HG03196 (cell line): Measurements from ENCODE around the gene HNRNPC.
"Not testable (repeated sequence)": the region's sequence is repeated elsewhere in the genome, so short reads cannot be mapped to it uniquely, and the experiment has no call there.

ENCODE experiments used
- ATAC-seq: cut with Tn5 transposase; IDR thresholded peaks from one replicate; pipeline ENCODE4 v1.9.1; 2021; ENCODE audit not compliant: unreplicated experiment

HNRNPC gene

GRCh38 chr14:21248338-21248737, 20.9 kb downstream of the HNRNPC start:
- no peak for ATAC-seq

DNA sequence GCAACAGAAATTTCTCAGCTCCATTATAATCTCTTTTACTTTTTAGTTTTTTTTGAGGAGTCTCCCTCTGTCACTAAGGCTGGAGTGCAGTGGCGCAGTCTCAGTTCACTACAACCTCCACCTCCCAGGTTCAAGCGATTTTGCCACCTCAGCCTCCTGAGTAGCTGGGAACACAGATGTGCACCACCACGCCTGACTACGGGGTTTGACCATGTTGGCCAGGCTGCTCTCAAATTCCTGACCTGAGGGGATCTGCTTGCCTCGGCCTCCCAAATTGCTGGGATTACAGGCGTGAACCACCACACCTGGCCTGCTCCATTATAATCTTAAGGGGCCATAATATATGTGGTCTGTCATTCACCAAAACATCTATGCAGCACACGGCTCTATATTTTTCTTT, 23.4 kb downstream of the HNRNPC start:
- no peak for ATAC-seq

- ATAC-seq, result no peak
Observed at GRCh38 chr14:21244544-21244943, 24.7 kb downstream of the HNRNPC start.

DNA sequence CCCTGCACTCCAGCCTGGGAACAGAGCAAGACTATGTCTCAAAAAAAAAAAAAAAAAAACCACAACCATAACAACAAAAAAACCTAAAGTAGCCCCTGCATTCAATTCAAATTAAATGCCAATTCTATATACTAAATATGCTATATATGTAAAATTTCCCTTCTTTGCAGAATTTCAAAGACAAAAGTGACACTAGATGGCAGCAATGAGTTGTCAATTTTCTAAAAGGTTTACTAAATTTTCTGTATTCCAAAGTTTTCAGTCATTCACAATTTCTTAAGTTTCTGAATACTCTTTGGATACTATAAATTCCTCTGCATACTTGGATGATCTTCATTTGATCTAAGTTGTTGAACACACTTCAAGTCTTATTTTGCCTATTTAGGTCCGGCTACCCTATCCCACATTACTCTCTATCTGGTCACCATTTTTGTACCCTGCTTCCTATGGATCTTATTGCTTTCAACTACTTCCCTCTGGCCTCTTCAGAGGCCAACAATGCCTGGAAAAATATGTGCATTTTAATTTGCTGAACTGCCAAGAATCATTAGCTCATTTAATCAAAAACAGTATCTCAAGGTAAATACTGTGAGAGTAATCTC, 27.9 kb downstream of the HNRNPC start:
- ATAC-seq, result no peak

DNA sequence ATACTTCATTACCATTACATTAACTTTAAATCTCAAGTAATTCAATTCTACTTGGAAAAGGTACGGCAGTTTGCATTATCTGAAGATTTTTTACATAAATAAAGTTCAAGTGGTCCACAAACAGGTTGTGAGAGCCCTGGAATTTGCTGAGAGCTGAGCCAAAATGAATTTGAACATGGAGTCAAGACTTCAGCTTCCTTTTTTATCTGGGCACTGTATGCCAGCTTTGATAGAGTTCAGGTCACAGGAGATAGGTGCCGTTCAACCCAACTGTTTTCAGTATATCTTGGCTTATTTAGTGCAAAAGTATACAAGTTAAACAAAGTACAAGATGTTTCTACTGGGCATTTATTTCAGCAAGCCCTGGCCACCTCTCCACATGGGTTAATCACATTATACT, 28.8 kb downstream of the HNRNPC start:
- ATAC-seq, result no peak

DNA sequence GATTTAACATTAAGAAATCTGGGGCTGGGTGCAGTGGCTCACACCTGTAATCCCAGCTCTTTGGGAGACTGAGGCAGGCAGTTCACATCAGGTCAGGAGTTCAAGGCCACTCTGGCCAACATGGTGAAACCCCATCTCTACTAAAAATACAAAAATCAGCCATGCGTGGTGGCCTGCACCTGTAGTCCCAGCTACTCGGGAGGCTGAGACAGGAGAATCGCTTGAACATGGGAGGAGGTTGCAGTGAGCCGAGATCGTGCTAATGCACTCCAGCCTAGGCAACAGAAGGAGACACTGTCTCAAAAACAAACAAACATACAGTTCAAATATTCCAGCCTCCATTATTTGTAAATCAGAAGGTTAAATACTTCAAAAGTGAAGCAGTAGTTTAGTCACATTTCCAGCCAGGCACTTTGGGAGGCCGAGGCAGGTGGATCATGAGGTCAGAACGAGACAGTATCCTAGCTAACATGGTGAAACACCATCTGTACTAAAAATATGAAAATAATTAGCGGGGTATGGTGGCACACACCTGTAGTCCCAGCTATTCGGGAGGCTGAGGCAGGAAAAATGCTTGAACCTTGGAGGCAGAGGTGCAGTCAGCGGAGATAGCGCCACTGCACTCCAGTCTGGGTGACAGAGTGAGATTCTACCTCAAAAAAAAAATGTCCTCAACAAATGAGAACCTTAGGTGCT, 30.3 kb downstream of the HNRNPC start:
- no peak for ATAC-seq

DNA sequence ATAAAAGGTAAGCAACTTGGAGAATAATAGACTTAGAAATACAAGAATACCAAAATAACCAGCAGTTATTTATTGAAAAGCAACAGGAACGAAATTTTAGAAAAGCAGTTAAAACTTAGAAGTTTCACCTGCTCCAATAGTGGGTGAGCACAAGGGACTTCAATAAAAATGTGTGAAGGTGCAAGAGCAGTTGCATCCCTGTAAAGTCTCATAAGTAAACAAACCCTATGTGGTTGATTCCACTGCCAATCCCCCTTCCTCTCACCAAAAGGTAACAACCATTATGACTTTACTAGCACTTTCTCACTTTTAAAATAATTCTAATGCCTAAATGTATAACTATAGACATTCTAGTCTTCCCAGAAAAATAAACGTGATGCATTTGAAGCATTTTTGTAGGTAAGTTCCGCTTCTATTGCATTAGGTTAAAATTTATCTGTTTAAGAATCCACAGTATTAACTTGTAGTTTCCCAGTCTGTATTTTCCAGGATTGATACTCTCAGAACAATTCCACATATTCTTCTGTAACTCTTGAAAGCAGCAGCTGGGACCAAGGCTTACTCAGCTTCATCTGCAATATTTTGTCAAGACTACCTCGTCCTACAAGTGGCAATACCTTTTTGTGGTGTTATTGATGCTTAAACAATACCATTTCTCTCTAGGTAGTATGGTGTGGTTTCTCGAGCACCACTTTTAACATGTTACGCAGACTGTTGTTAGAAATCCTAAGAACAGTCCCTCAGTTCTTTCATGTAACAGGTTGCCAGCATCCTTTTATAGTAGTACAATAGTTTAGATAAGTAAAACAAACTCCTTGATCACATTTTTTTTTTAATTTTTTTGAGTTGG, 32.1 kb downstream of the HNRNPC start:
- no peak for ATAC-seq

DNA sequence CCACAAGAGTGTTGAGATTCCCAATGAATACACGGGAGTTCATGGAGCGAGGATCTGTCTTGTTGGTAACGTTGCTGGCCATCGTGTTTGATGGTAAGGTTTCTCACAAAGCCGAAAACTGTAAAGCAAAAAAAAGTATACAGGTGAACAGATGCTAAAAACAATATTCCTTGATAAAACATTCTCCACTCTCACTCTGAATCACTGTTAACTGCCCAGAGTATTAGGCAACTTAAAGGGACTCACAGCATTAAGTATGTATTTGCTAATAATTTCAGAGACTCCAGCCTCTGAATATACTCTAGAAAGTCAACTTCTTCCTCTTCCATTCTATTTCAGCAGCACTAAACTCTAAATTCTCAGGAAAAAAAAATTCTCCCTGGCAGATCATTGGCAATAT, 35.1 kb downstream of the HNRNPC start:
- ATAC-seq, result no peak

- no peak for ATAC-seq
Observed at GRCh38 chr14:21233457-21234076, 35.7 kb downstream of the HNRNPC start.

- ATAC-seq, result no peak
Observed at GRCh38 chr14:21231020-21231652, 38.1 kb downstream of the HNRNPC start.

DNA sequence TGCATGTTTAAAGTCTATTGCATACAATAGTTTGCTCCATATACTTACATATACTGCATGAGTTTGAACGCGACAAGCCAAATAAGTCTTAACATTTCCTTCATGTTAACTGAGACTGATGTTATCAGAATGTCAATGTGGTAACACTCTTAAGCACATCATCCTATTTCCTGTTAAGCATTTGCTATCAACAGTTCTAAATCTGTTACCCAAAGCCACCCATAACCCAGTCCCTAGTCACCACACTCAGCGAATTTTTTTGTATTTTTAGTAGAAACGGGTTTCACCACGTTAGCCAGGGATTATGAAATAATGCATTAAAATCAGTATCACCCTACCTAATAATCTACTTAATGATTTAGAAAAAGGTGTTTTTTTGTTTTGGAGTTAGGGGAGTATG, 39.4 kb downstream of the HNRNPC start:
- ATAC-seq, result no peak

- no peak for ATAC-seq
Observed at GRCh38 chr14:21227981-21228380, 41.3 kb downstream of the HNRNPC start.

DNA sequence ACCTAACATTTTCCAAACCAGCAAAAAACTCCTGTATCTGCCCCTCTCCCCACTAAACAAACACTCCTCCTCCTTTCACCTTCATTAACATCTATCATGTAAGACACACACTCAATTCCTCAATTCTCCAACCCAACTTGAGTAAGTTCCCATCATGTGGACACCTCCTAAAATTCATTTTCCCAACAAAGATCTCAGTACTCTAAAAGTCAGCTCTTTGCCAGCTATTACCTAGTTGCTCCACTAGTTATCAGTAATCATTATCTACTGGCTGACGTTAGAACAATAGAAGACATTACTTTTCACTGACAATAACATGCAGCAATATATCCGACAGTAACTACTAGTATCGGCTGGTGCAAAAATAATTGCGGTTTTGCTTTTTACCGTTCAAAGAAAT, 42.1 kb downstream of the HNRNPC start:
- no peak for ATAC-seq

GRCh38 chr14:21226467-21226866, 42.8 kb downstream of the HNRNPC start:
- ATAC-seq, result no peak

- not testable (repeated sequence) for ATAC-seq
Observed at GRCh38 chr14:21225164-21225563, 44.1 kb downstream of the HNRNPC start.

- no peak for ATAC-seq
Observed at GRCh38 chr14:21220874-21221477, 48.3 kb downstream of the HNRNPC start.

DNA sequence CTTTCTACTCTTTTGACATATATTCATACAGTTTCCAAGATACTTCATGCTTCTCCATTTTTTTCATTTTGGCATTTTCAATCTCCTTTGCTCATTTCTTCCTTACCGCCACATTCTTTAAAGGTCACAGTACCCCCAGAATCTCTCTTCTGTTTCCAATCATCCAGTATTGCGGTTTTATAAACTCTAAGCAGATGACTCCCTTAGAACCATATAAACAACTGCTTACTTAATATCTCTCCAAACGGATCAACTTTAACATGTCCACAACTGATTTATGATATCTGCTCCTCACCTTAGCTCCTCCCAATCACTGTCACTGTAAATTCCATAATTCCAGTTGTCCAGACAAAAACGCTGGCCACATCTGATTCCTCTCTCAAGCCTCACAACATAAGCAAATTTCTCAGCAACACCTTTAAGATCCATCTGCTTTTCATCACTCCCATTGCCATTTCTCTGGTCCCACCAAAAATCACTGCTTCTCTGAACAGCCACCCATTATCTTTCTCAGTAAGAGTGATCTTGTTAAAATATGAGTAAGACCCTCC, 49.6 kb downstream of the HNRNPC start:
- ATAC-seq, result no peak

GRCh38 chr14:21219120-21219519, 50.1 kb downstream of the HNRNPC start:
- no peak for ATAC-seq

- ATAC-seq, result no peak
Observed at GRCh38 chr14:21215879-21216251, 53.4 kb downstream of the HNRNPC start.

DNA sequence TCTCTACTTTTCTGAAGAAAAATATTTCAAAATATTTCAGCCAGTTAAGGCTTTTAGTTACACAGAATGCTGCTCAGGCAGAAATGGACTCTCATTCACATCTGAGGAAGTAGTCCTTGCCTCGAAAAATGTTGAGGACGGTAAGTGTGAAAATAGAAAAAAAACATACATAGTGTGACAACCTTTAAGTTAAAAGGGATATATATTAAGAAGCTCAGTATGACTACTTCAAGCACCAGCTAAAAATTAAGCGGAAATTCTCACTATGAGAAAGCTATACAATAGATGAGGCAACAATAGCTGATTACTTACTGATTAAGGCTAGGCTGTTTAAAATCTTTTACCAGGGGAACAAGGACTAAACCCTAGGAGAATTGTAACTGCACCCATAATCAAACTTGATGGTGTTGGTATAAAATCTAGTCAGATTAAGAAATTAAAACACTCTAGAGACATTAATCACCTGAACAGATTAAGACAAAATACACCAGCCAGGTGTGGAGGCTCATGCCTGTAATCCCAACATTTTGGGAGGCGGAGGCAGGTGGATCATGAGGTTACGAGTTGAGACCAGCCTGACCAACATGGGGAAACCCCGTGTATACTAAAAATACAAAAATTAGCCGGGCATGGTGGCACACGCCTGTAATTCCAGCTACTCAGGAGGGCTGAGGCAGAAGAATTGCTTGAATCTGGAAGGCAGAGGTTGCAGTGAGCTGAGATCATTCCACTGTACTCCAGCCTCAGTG, 53.9 kb downstream of the HNRNPC start:
- no peak for ATAC-seq
